Stimulated activated CD4-positive, alpha-beta T cell treated with anti-CD3 and anti-CD28 coated beads, Interleukin-1b, Interleukin-23, amount 100 ng/mL, for 24 hours (primary cell): ENCODE measurements around the gene WNK3.

Experiments used
- DNase-seq, 4 experiments: peaks; one replicate each; pipeline ENCODE4 v3.0.0-alpha.2; 2020; ENCODE audit warnings: low read depth in 4 of 4, low spot score in 1 of 4

Gene WNK3

GRCh38 chrX:54246866-54247265 lies 111.0 kb downstream of the WNK3 start:
- no peak for DNase-seq

- DNase-seq = no peak
These were observed 119.3 kb downstream of the WNK3 start for GRCh38 chrX:54238588-54238987.

GRCh38 chrX:54237014-54237413 lies 120.8 kb downstream of the WNK3 start:
- DNase-seq = no peak

GRCh38 chrX:54230435-54231148 lies 127.3 kb downstream of the WNK3 start:
- DNase-seq = no peak

- no peak for DNase-seq
These were observed 134.3 kb downstream of the WNK3 start for GRCh38 chrX:54223581-54223980.

GRCh38 chrX:54213603-54214002 lies 144.2 kb downstream of the WNK3 start:
- DNase-seq = no peak

GRCh38 chrX:54208531-54208930 lies 149.3 kb downstream of the WNK3 start:
- no peak for DNase-seq

- no peak for DNase-seq
These were observed 159.6 kb downstream of the WNK3 start for GRCh38 chrX:54198262-54198661.

GRCh38 chrX:54194982-54195588 lies 162.8 kb downstream of the WNK3 start:
- no peak for DNase-seq

GRCh38 chrX:54193085-54193821 lies 164.6 kb downstream of the WNK3 start:
- DNase-seq = no peak

- no peak for DNase-seq
These were observed 173.4 kb downstream of the WNK3 start for GRCh38 chrX:54184474-54184873.

- peak in 3 of 4 experiments; percentile 38 to 56 (median 50) for DNase-seq
These were observed 174.8 kb downstream of the WNK3 start, which contains the start of gene FAM120C for GRCh38 chrX:54182864-54183613. Gene FAM120C (minus strand): TSS chrX:54183254. CDS start chrX:54183198, 56 bp downstream.

GRCh38 chrX:54182194-54182863 lies 175.5 kb downstream of the WNK3 start:
- peak in 3 of 4 experiments; percentile 27 to 45 (median 39) for DNase-seq

GRCh38 chrX:54181202-54181953 lies 176.5 kb downstream of the WNK3 start:
- DNase-seq = no peak

- no peak for DNase-seq
These were observed 177.4 kb downstream of the WNK3 start for GRCh38 chrX:54180403-54180802.

- no peak for DNase-seq
These were observed 179.5 kb downstream of the WNK3 start for GRCh38 chrX:54178100-54178940.

- DNase-seq = no peak
These were observed 180.5 kb downstream of the WNK3 start for GRCh38 chrX:54177306-54177705.

GRCh38 chrX:54173791-54174190 lies 184.1 kb downstream of the WNK3 start:
- DNase-seq = no peak

GRCh38 chrX:54172455-54172854 lies 185.4 kb downstream of the WNK3 start:
- no peak for DNase-seq
